GM23338 (cell line): Measurements from ENCODE around the gene CACNB1.

Experiments
- CREB1 ChIP-seq: fragments of 250-450 bp; sonication (Bioruptor Pico); IDR thresholded peaks from 2 replicates; pipeline ENCODE4 v1.5.0; 2020; ENCODE audit warnings: low read depth, mild to moderate bottlenecking, moderate library complexity
- CTCF ChIP-seq, 2 experiments: fragments of 200-600 bp in 1 of 2; sonication (generic) in 1 of 2; conservative IDR thresholded peaks; 2 replicates each; pipeline versions ENCODE4 v1.5.1 to v1.6.1; 2016 to 2017; ENCODE audit warnings: antibody characterized with exemption in 2 of 2, low read depth in 2 of 2, mild to moderate bottlenecking in 2 of 2, moderate library complexity in 1 of 2
- EZH2 ChIP-seq: fragments of 200-600 bp; sonication (generic); IDR thresholded peaks from one replicate; pipeline ENCODE4 v1.8.0; 2017; ENCODE audit warnings: antibody characterized with exemption, mild to moderate bottlenecking, low read depth; ENCODE audit not compliant: unreplicated experiment
- EZH2phosphoT487 ChIP-seq: fragments of 200-600 bp; sonication (generic); IDR thresholded peaks from one replicate; pipeline ENCODE4 v1.8.1; 2018; ENCODE audit warnings: antibody characterized with exemption; ENCODE audit not compliant: unreplicated experiment
- JUNB ChIP-seq: IDR thresholded peaks from one replicate; pipeline ENCODE4 v1.6.1; 2016; ENCODE audit warnings: antibody characterized with exemption; ENCODE audit not compliant: unreplicated experiment
- NANOG ChIP-seq: IDR thresholded peaks from 2 replicates; pipeline ENCODE4 v1.6.1; 2016; ENCODE audit warnings: antibody characterized with exemption, borderline replicate concordance
- POLR2AphosphoS5 ChIP-seq: IDR thresholded peaks from 2 replicates; pipeline ENCODE4 v1.6.1; 2016; ENCODE audit warnings: antibody characterized with exemption, low read depth
- STAT1 ChIP-seq: IDR thresholded peaks from one replicate; pipeline ENCODE4 v1.6.1; 2016; ENCODE audit warnings: antibody characterized with exemption; ENCODE audit not compliant: unreplicated experiment
- ZNF331 ChIP-seq: fragments of 250-450 bp; sonication (Bioruptor Pico); IDR thresholded peaks from 2 replicates; pipeline ENCODE4 v1.5.0; 2020; ENCODE audit warnings: low read depth, mild to moderate bottlenecking, moderate library complexity
- TF ChIP-seq, protein P1 (sequence below): IDR thresholded peaks from one replicate; pipeline ENCODE4 v1.6.1; 2018; ENCODE audit warnings: antibody characterized with exemption; ENCODE audit not compliant: unreplicated experiment
- TF ChIP-seq, protein P2 (sequence below): IDR thresholded peaks from 2 replicates; pipeline ENCODE4 v1.6.1; 2016; ENCODE audit warnings: antibody characterized with exemption

- no peak for TF ChIP-seq EZH2
- TF ChIP-seq CTCF (conservative IDR thresholded peaks at IDR 0.05; ENCODE audit: low read depth in 2 of 2), result peak; percentile 82 to 93
- no peak for TF ChIP-seq CREB1 (CRISPR knock-in tag)
- TF ChIP-seq, protein P1, sequence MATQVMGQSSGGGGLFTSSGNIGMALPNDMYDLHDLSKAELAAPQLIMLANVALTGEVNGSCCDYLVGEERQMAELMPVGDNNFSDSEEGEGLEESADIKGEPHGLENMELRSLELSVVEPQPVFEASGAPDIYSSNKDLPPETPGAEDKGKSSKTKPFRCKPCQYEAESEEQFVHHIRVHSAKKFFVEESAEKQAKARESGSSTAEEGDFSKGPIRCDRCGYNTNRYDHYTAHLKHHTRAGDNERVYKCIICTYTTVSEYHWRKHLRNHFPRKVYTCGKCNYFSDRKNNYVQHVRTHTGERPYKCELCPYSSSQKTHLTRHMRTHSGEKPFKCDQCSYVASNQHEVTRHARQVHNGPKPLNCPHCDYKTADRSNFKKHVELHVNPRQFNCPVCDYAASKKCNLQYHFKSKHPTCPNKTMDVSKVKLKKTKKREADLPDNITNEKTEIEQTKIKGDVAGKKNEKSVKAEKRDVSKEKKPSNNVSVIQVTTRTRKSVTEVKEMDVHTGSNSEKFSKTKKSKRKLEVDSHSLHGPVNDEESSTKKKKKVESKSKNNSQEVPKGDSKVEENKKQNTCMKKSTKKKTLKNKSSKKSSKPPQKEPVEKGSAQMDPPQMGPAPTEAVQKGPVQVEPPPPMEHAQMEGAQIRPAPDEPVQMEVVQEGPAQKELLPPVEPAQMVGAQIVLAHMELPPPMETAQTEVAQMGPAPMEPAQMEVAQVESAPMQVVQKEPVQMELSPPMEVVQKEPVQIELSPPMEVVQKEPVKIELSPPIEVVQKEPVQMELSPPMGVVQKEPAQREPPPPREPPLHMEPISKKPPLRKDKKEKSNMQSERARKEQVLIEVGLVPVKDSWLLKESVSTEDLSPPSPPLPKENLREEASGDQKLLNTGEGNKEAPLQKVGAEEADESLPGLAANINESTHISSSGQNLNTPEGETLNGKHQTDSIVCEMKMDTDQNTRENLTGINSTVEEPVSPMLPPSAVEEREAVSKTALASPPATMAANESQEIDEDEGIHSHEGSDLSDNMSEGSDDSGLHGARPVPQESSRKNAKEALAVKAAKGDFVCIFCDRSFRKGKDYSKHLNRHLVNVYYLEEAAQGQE, result no peak
- no peak for TF ChIP-seq POLR2AphosphoS5
- TF ChIP-seq EZH2phosphoT487, result no peak
- no peak for TF ChIP-seq NANOG
- no peak for TF ChIP-seq ZNF331
- no peak for TF ChIP-seq STAT1
- no peak for TF ChIP-seq JUNB
- TF ChIP-seq, protein P2, sequence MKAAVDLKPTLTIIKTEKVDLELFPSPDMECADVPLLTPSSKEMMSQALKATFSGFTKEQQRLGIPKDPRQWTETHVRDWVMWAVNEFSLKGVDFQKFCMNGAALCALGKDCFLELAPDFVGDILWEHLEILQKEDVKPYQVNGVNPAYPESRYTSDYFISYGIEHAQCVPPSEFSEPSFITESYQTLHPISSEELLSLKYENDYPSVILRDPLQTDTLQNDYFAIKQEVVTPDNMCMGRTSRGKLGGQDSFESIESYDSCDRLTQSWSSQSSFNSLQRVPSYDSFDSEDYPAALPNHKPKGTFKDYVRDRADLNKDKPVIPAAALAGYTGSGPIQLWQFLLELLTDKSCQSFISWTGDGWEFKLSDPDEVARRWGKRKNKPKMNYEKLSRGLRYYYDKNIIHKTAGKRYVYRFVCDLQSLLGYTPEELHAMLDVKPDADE, result no peak
Observed at GRCh38 chr17:39231591-39232551, 34.4 kb upstream of the CACNB1 start.
